ENCODE results near the gene SSR2.
A peak's percentile ranks its signal among the peaks of the same experiment; 100 is the strongest.

Gene SSR2

DNA sequence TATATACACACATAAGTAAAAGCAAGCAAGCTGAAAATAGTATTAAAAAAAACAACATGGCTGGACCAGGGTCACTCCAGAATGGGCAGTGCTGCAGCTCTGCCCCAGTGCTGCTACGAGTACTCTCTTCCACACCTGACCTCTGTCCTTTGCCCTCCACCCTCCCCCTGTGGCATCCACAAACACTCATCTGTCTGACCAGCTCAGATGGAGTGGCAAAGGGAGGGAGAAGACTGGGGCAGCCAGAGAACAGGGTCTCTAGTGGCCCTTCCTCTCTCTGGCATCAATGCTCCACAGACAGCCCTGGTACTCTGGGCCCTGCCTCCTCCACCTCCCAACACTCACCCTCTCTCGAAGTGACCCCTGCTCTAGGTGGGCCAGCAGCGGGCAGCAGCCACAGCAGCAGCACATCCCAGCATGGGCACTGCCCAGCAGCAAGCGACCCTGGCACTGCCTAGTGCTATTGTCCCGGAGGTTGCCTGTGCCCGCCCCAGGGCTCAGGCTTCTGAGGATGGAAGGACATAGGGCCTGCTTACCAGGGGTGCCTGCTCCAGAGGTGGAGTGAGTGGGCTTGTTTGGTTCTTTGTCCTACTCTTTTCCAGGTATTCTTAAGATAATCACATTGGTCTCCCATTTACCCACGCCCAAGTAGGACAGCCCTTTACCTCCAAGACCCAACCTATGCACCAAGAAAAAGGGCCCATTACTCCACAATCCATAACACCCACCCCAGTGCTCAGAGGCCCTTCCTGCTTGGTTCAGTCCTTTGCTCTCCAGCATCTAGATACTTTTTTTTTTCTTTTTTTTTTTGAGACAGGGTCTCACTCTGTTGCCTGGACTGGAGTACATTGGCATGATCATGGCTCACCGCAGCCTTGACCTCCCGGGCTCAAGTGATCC lies 48.6 kb downstream of the SSR2 start:
- no peak for DNase-seq

GRCh38 chr1:155970531-155971167 lies 50.1 kb downstream of the SSR2 start:
- peak; percentile 81 for DNase-seq

- DNase-seq: no peak
Observed at GRCh38 chr1:155969377-155969791, 51.4 kb downstream of the SSR2 start.

GRCh38 chr1:155968670-155969069 lies 52.1 kb downstream of the SSR2 start:
- no peak for DNase-seq

GRCh38 chr1:155968051-155968400 lies 52.7 kb downstream of the SSR2 start:
- DNase-seq: no peak

GRCh38 chr1:155967341-155968050 lies 53.3 kb downstream of the SSR2 start:
- DNase-seq: peak; percentile 51

GRCh38 chr1:155966750-155967149 lies 54.0 kb downstream of the SSR2 start:
- peak; percentile 86 for DNase-seq

DNA sequence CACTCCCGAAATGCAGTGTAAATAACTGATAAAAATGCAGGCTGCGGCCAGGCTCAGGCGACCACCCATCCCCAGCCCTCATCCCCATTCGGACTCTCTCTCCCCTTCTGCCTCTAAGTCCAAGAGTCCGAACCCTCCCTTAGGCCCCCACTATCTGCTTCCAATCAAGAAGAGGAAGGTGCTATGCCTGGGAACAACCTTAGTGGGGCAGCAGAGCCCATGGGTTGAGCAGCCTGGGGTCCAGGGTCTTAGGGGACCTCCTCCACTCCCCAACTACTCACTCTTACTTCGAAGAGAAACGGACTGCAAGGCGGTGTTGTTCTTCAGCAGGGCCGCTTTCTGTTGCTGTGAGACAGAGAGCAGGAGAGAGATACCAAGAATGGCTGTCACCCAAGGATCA lies 54.6 kb downstream of the SSR2 start:
- no peak for DNase-seq

DNA sequence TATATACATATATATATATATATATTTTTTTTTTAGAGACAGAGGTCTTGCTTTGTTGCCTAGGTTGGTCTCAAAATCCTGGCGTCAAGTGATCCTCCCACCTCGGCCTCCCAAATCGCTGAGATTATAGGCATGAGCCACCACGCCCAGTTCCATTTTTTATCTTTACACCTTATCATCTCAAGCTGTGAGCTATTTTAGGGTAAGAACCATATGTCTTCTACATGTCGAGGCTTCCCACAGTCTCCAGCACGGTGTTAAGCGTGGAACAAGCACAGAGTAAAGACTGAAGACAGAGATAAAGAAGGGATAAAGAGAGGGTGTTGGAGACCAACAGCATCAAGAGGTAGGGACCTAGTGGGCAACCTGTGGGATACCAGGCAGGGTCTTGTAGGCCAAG lies 56.6 kb downstream of the SSR2 start:
- DNase-seq: no peak

- no peak for DNase-seq
Observed at GRCh38 chr1:155962599-155963211, 58.0 kb downstream of the SSR2 start.

- peak; percentile 67 for DNase-seq
Observed at GRCh38 chr1:155961937-155962336, 58.8 kb downstream of the SSR2 start.

DNA sequence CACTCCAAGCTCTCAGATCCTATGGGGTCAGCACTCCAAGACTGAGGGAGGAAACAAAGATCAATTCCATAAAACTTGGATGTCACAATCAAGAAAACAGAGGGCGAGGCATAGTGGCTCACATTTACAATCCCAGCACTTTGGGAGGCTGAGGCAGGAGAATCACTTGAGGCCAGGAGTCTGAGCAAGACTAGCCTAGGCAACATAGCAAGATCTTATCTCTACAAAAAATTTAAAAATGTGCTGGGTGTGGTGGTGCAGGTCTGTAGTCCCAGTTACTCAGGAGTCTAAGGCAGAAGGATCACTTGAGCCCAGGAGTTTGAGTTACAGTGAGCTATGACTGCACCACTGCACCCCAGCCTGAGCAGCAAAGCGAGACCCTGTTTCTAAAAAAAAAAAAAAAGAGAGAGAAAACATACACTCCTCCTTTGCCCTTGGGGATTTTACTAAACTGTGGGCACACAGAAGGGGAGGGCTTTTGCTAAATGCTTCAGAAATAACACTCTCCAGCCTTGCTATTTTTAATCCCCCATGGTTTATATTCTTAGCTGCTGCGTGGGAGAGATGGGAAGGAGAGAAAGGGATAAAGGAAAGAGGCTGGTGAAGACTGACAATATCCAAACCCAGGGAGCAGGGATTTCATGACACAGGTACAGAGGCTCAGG lies 60.5 kb downstream of the SSR2 start:
- DNase-seq: no peak
